H1 (cell line): ENCODE measurements around the gene PSMF1. TPM values are rescaled to one million over a fixed set of nuclear protein-coding genes. Genes with fewer than 3 reads are reported as not detected.

Source experiments
- CTCF ChIA-PET: fragments of 300-600 bp; sonication (Branson Sonifier 250); formaldehyde crosslinking; loops from one replicate; lab custom pipeline; 2021; ENCODE audit not compliant: partially characterized antibody; lab: Charles Lee
- POLR2A ChIA-PET: fragments of 300-600 bp; sonication (Branson Sonifier 250); formaldehyde crosslinking; loops from one replicate; lab custom pipeline; 2021; ENCODE audit warnings: inconsistent platforms; ENCODE audit not compliant: partially characterized antibody; lab: Charles Lee
- DNase-seq, 2 experiments: peaks; one replicate each; pipeline versions ENCODE4 v3.0.0 to v3.0.0-alpha.2; 2010 to 2022; ENCODE audit warnings: low spot score in 2 of 2, low read depth in 1 of 2, mixed read lengths in 1 of 2
- FAIRE-seq: peaks from 2 replicates; lab custom pipeline; 2011; peaks lifted over from hg19 to GRCh38; lab: Jason Lieb, UNC
- H2AFZ ChIP-seq: 2 replicates; pipeline ENCODE4 v1.8.1; 2012; ENCODE audit warnings: low read length, inconsistent platforms
- H2AK5ac ChIP-seq: 2 replicates; pipeline ENCODE4 v1.6.1; 2013; ENCODE audit warnings: low read depth, low read length
- H2BK120ac ChIP-seq: replicated peaks from 2 replicates; pipeline ENCODE3; 2013; ENCODE audit warnings: low read depth, low read length, inconsistent platforms
- H2BK12ac ChIP-seq: 2 replicates; pipeline ENCODE4 v1.6.1; 2013; ENCODE audit warnings: low read depth, low read length
- H2BK15ac ChIP-seq: 2 replicates; pipeline ENCODE4 v1.6.1; 2013; ENCODE audit warnings: low read length
- H2BK20ac ChIP-seq: 2 replicates; pipeline ENCODE4 v1.6.1; 2013; ENCODE audit warnings: low read length
- H2BK5ac ChIP-seq: 2 replicates; pipeline ENCODE4 v1.6.1; 2013; ENCODE audit warnings: low read depth, low read length
- H3K14ac ChIP-seq: 2 replicates; pipeline ENCODE4 v1.6.1; 2013; ENCODE audit warnings: inconsistent platforms; ENCODE audit not compliant: insufficient read length
- H3K18ac ChIP-seq: 2 replicates; pipeline ENCODE4 v1.6.1; 2013; ENCODE audit warnings: low read length; ENCODE audit errors: extremely low read depth
- H3K23ac ChIP-seq: 2 replicates; pipeline ENCODE4 v1.6.1; 2013; ENCODE audit warnings: inconsistent platforms; ENCODE audit not compliant: insufficient read length
- H3K23me2 ChIP-seq: 2 replicates; pipeline ENCODE4 v1.6.1; 2013; ENCODE audit warnings: low read depth, low read length
- H3K27ac ChIP-seq: 2 replicates; pipeline ENCODE4 v1.6.1; 2011; ENCODE audit warnings: low read depth, low read length, inconsistent platforms
- H3K27me3 ChIP-seq, 4 experiments: replicated peaks in 1 of 4; 1 replicate in 1 of 4; 2 replicates in 3 of 4; pipeline versions ENCODE4 v1.6.1 to v1.8.1; 2011 to 2013; ENCODE audit warnings: low read length in 3 of 4, mild to moderate bottlenecking in 3 of 4, inconsistent platforms in 2 of 4, mixed read lengths in 2 of 4, moderate library complexity in 1 of 4; ENCODE audit not compliant: control insufficient read depth in 3 of 4, insufficient read depth in 3 of 4; ENCODE audit errors: extremely low read depth in 1 of 4
- H3K36me3 ChIP-seq, 4 experiments: 2 replicates each; pipeline versions ENCODE4 v1.6.1 to v1.8.1; 2011 to 2013; ENCODE audit warnings: mild to moderate bottlenecking in 4 of 4, low read length in 3 of 4, moderate library complexity in 2 of 4, control low read depth in 1 of 4, inconsistent platforms in 1 of 4; ENCODE audit not compliant: insufficient read depth in 4 of 4, control insufficient read depth in 2 of 4
- H3K4ac ChIP-seq: replicated peaks from 2 replicates; pipeline ENCODE3; 2013; ENCODE audit warnings: low read length, low read depth, mixed read lengths, inconsistent platforms; ENCODE audit not compliant: insufficient read length
- H3K4me1 ChIP-seq, 4 experiments: replicated peaks in 1 of 4; 1 replicate in 1 of 4; 2 replicates in 3 of 4; pipeline versions ENCODE4 v1.6.1 to v1.8.1; 2011 to 2013; ENCODE audit warnings: low read length in 3 of 4, inconsistent platforms in 2 of 4, mixed read lengths in 1 of 4; ENCODE audit not compliant: insufficient read depth in 4 of 4, control insufficient read depth in 3 of 4
- H3K4me2 ChIP-seq, 2 experiments: 2 replicates each; pipeline versions ENCODE4 v1.6.1 to v1.8.1; 2011 to 2013; ENCODE audit warnings: low read depth in 2 of 2, low read length in 2 of 2, control low read depth in 1 of 2, inconsistent platforms in 1 of 2, mild to moderate bottlenecking in 1 of 2; ENCODE audit not compliant: insufficient read depth in 1 of 2
- H3K4me3 ChIP-seq, 4 experiments: fragments of 200-600, 300-600 bp in 1 of 4; sonication (generic), shearing (Covaris generic), sonication (Bioruptor Twin) in 1 of 4; 2 replicates each; pipeline versions ENCODE4 v1.5.1 to v1.8.1; 2011 to 2016; ENCODE audit warnings: low read length in 4 of 4, low read depth in 3 of 4, control low read depth in 2 of 4, inconsistent platforms in 2 of 4, mild to moderate bottlenecking in 2 of 4, mixed read lengths in 1 of 4, moderate library complexity in 1 of 4; ENCODE audit not compliant: insufficient read depth in 2 of 4; ENCODE audit errors: extremely low read depth in 1 of 4
- H3K56ac ChIP-seq: replicated peaks from 2 replicates; pipeline ENCODE3; 2013; ENCODE audit warnings: low read depth, mild to moderate bottlenecking, mixed read lengths, low read length, inconsistent platforms; ENCODE audit not compliant: insufficient read length
- H3K79me1 ChIP-seq: 2 replicates; pipeline ENCODE4 v1.6.1; 2013; ENCODE audit warnings: low read depth, low read length, control low read depth
- H3K79me2 ChIP-seq, 2 experiments: 2 replicates each; pipeline versions ENCODE4 v1.6.1 to v1.8.1; 2012 to 2013; ENCODE audit warnings: low read length in 2 of 2, mild to moderate bottlenecking in 2 of 2, inconsistent platforms in 1 of 2; ENCODE audit not compliant: insufficient read depth in 2 of 2, control insufficient read depth in 1 of 2
- H3K9ac ChIP-seq, 4 experiments: replicated peaks in 1 of 4; 1 replicate in 1 of 4; 2 replicates in 3 of 4; pipeline versions ENCODE4 v1.6.1 to v1.8.1; 2011 to 2013; ENCODE audit warnings: low read depth in 3 of 4, low read length in 3 of 4, control low read depth in 2 of 4, mild to moderate bottlenecking in 2 of 4, moderate library complexity in 2 of 4, inconsistent platforms in 1 of 4; ENCODE audit errors: extremely low read depth in 1 of 4
- H3K9me3 ChIP-seq, 2 experiments: 2 replicates each; pipeline versions ENCODE4 v1.6.1 to v1.8.1; 2012 to 2013; ENCODE audit warnings: mild to moderate bottlenecking in 2 of 2, moderate library complexity in 2 of 2, control low read depth in 1 of 2, inconsistent platforms in 1 of 2, low read depth in 1 of 2, low read length in 1 of 2, mixed read lengths in 1 of 2; ENCODE audit not compliant: insufficient read depth in 2 of 2
- H4K20me1 ChIP-seq, 2 experiments: replicated peaks in 1 of 2; 2 replicates each; pipeline versions ENCODE3 to v1.8.1; 2011 to 2013; ENCODE audit warnings: inconsistent platforms in 2 of 2, low read length in 2 of 2, mild to moderate bottlenecking in 1 of 2; ENCODE audit not compliant: insufficient read depth in 2 of 2, control insufficient read depth in 1 of 2
- H4K5ac ChIP-seq: 2 replicates; pipeline ENCODE4 v1.6.1; 2013; ENCODE audit warnings: low read length, low read depth, mixed read lengths, inconsistent platforms; ENCODE audit not compliant: insufficient read length
- H4K8ac ChIP-seq: 2 replicates; pipeline ENCODE4 v1.8.0; 2013; ENCODE audit warnings: mild to moderate bottlenecking, moderate library complexity, low read length, inconsistent platforms; ENCODE audit not compliant: insufficient read depth; ENCODE audit errors: extremely low read depth
- H4K91ac ChIP-seq: replicated peaks from 2 replicates; pipeline ENCODE3; 2013; ENCODE audit warnings: low read length, mixed read lengths, inconsistent platforms; ENCODE audit not compliant: insufficient read length
- CBX5 ChIP-seq: fragments of 300-800, 300-1000 bp; sonication (generic); IDR thresholded peaks from 2 replicates; pipeline ENCODE4 v1.7.1; 2016; ENCODE audit warnings: antibody characterized with exemption, low read length, low read depth
- CEBPB ChIP-seq: IDR thresholded peaks from 2 replicates; pipeline ENCODE4 v1.6.1; 2012; ENCODE audit warnings: low read depth, low read length
- CTBP2 ChIP-seq: IDR thresholded peaks from 2 replicates; pipeline ENCODE4 v1.7.0; 2011; ENCODE audit warnings: borderline replicate concordance, mild to moderate bottlenecking, moderate library complexity, mixed read lengths, low read length; ENCODE audit not compliant: insufficient read depth, insufficient read length
- GABPA ChIP-seq: IDR thresholded peaks from 2 replicates; pipeline ENCODE4 v1.6.1; 2011; ENCODE audit warnings: mild to moderate bottlenecking, low read length, moderate library complexity, borderline replicate concordance; ENCODE audit not compliant: insufficient read depth
- GTF2F1 ChIP-seq: IDR thresholded peaks from 2 replicates; pipeline ENCODE4 v1.6.1; 2012; ENCODE audit warnings: low read depth, low read length, improper control_type of control experiment, borderline replicate concordance
- HDAC2 ChIP-seq, 2 experiments: fragments of 300-600 bp in 1 of 2; sonication (generic) in 1 of 2; IDR thresholded peaks; 2 replicates each; pipeline ENCODE4 v1.6.1; 2011 to 2012; ENCODE audit warnings: low read depth in 2 of 2, low read length in 2 of 2, mild to moderate bottlenecking in 2 of 2, moderate library complexity in 2 of 2, borderline replicate concordance in 1 of 2, inconsistent platforms in 1 of 2
- PHF8 ChIP-seq: fragments of 200-600 bp; sonication (generic); conservative IDR thresholded peaks from 2 replicates; pipeline ENCODE4 v1.7.1; 2012; ENCODE audit warnings: low read depth, mild to moderate bottlenecking, inconsistent platforms, low read length, moderate library complexity
- RFX5 ChIP-seq: IDR thresholded peaks from 2 replicates; pipeline ENCODE4 v1.6.1; 2011; ENCODE audit warnings: low read depth, low read length, improper control_type of control experiment, borderline replicate concordance
- TCF12 ChIP-seq: IDR thresholded peaks from 2 replicates; pipeline ENCODE4 v1.6.1; 2011; ENCODE audit warnings: low read depth, mild to moderate bottlenecking, low read length
- TEAD4 ChIP-seq: IDR thresholded peaks from 2 replicates; pipeline ENCODE4 v1.6.1; 2012; ENCODE audit warnings: low read depth, low read length, inconsistent platforms, mixed read lengths
- WGBS, 2 experiments: shearing (Covaris generic) in 1 of 2; methylation state at CpG; one replicate each; pipeline versions ENCODE4 v1.1.6 to v1.1.7; 2013 to 2015; ENCODE audit warnings: low lambda C conversion rate in 2 of 2, mixed read lengths in 2 of 2, inconsistent platforms in 1 of 2, low coverage in 1 of 2, missing lambda C conversion rate in 1 of 2; ENCODE audit not compliant: insufficient replicate concordance in 2 of 2, insufficient coverage in 1 of 2, insufficient read length in 1 of 2; ENCODE audit errors: extremely low coverage in 1 of 2, missing lambda C conversion rate in 1 of 2; 5-methylcytosine and 5-hydroxymethylcytosine counted together
- polyA plus RNA-seq, 7 experiments: library from polyadenylated mRNA; depleted of rRNA in 3 of 7; stranded (reverse) in 5 of 7; unstranded in 2 of 7; fragments of >200 nt in 5 of 7; fragments of 200-250 nt in 2 of 7; gene quantifications; 1 replicate in 5 of 7; 2 replicates in 1 of 7; 4 replicates in 1 of 7; pipeline versions ENCODE4 v1.2.1 to v1.2.3, GENCODE V29; 2011 to 2013; ENCODE audit warnings: missing spikeins in 2 of 7, mixed read lengths in 2 of 7
- total RNA-seq: library from RNA; stranded (reverse); fragmentation: NEBNext Ultra II Directional; extraction: Animal tissue kit (Norgen Biotek cat#: 25700); gene quantifications from 2 replicates; pipeline ENCODE4 v1.2.1, GENCODE V29; 2021

PSMF1 gene
- total and polyA plus RNA-seq, 2 of the 8 experiments (the other 6 are each of a cell fraction or from before 2014, with no cell fraction given), result 106 to 159 TPM

GRCh38 chr20:1165941-1166340, 47.5 kb downstream of the PSMF1 start:
- POLR2A ChIA-PET, result interaction anchor here (0.7 kb wide), 1 partner anchor 42 kb away, joined by 3 read pairs; no protein-coding TSS in a partner anchor
- Histone ChIP-seq H2BK15ac (no peak overlapping the region), H3K23ac (no peak overlapping the region), H3K14ac (no peak overlapping the region), H2BK5ac (no peak overlapping the region), H3K18ac (no peak overlapping the region), H2BK20ac (no peak overlapping the region), H3K4me1 (no peaks in the 10 kb centered on the region), H3K4ac (no peak overlapping the region), H3K4me3 (no peak overlapping the region), H3K79me1 (no peaks in the 10 kb centered on the region; the same call in 1 of the 2 replicates), H4K91ac (no peak overlapping the region), H2BK12ac (no peak overlapping the region), H2AK5ac (no peak overlapping the region), H3K23me2 (no peaks in the 10 kb centered on the region), H3K4me2 (no peak overlapping the region), H3K9ac (no peak overlapping the region), H4K5ac (no peak overlapping the region), H2AFZ (no peak overlapping the region), H4K20me1 (peaks cover 0 to 14% of the 10 kb centered on the region in 2 experiments), H3K27me3 (no peaks in the 10 kb centered on the region), H4K8ac (no peak overlapping the region), H3K56ac (no peak overlapping the region), H3K27ac (no peak overlapping the region), H3K36me3 (peaks cover 14 to 51% (median 47%) of the 10 kb centered on the region in 4 experiments; a peak in 7 of 8 replicates), H3K79me2 (no peaks in the 10 kb centered on the region), H3K9me3 (no peaks in the 10 kb centered on the region), H2BK120ac (no peak overlapping the region)
- 90% methylated on average over 9 of the region's 9 CpGs; no CpG with 5 or more reads in 1 of the 2 experiments for WGBS, 2 experiments
- TF ChIP-seq TEAD4 (no peak), RFX5 (no peak), GTF2F1 (no peak), TCF12 (no peak), GABPA (no peak), CBX5 (no peak), CEBPB (no peak), HDAC2 (IDR thresholded peaks at IDR 0.05; ENCODE audit: borderline replicate concordance in 1 of 2, low read depth in 2 of 2, low read length in 2 of 2) (no peak), PHF8 (no peak), CTBP2 (no peak)
- FAIRE-seq (no peak), DNase-seq (no peak)
- CTCF ChIA-PET, result interaction anchor here (1.3 kb wide), 1 partner anchor 11 kb away, joined by 3 read pairs; no protein-coding TSS in a partner anchor
